Measurements from ENCODE around the gene ING3. TPM values are rescaled to one million over a fixed set of nuclear protein-coding genes. Genes with fewer than 3 reads are reported as not detected.

ING3 gene
- polyA plus RNA-seq, 3 donors, result 22.3 to 26.9 (median 25.9) TPM

- Mint-ChIP-seq H3K36me3 (peaks cover 2 to 7% of the 10 kb centered on the region in 2 donors), H3K27me3 (ENCODE audit: low read depth in 3 of 3) (peaks cover 1 to 7% (median 3%) of the 10 kb centered on the region in 3 donors), H3K27ac (peak overlapping the region in 5 of 7 donors; percentile 12 to 82 (median 56)), H3K9me3 (peaks cover 0 to 4% (median 0%) of the 10 kb centered on the region in 7 donors), H3K4me3 (no peak overlapping the region), H3K4me1 (peaks cover 71% of the 10 kb centered on the region)
- H3K4me1 ChIP-seq (ENCODE audit: control insufficient read depth in 1 of 2, insufficient read depth in 2 of 2, low read length in 2 of 2), result peaks cover 61 to 73% of the 10 kb centered on the region in 2 donors
- no peak for TF ChIP-seq CTCF (IDR thresholded peaks at IDR 0.05)
- H3K27ac ChIP-seq (ENCODE audit: low read depth in 1 of 2, low read length in 2 of 2), result peak overlapping the region in 1 of 2 donors; percentile 55
- peak overlapping the region in 1 of 3 experiments; percentile 14 for H3K4me3 ChIP-seq (replicated peaks in 1 of 3; ENCODE audit: low read depth in 2 of 3, low read length in 3 of 3)
- no peaks in the 10 kb centered on the region for H3K36me3 ChIP-seq (replicated peaks in 1 of 2; ENCODE audit: control insufficient read depth in 1 of 2, insufficient read depth in 2 of 2, low read length in 2 of 2)
- H3K9ac ChIP-seq (ENCODE audit: insufficient read depth, low read length, poor library complexity, severe bottlenecking), result no peak overlapping the region
- DNase-seq, result peak in 2 of 3 donors; percentile 20 to 27
- H3K9me3 ChIP-seq (replicated peaks in 1 of 2; ENCODE audit: control insufficient read depth in 1 of 2, insufficient read depth in 1 of 2, low read length in 2 of 2), result no peaks in the 10 kb centered on the region
- H3K27me3 ChIP-seq (ENCODE audit: control insufficient read depth in 2 of 2, insufficient read depth in 2 of 2, low read length in 2 of 2), result peaks cover 0 to 2% of the 10 kb centered on the region in 2 donors
- peak overlapping the region; percentile 54 for H3K4me2 ChIP-seq (replicated peaks; ENCODE audit: extremely low read depth, low read length, poor library complexity, severe bottlenecking)
- no CpG with 5 or more reads among the region's 2 CpGs for WGBS (ENCODE audit: insufficient coverage)
- no peaks in the 10 kb centered on the region for H3K79me2 ChIP-seq (ENCODE audit: insufficient read depth, low read length)
- no peaks in the 10 kb centered on the region for H4K20me1 ChIP-seq (ENCODE audit: insufficient read depth, low read length)
- intact Hi-C loops (cut with micrococcal nuclease), result no loop called here
- no peak overlapping the region for H2AFZ ChIP-seq (ENCODE audit: insufficient read depth, low read depth, low read length, poor library complexity, severe bottlenecking)
Measured at GRCh38 chr7:120998996-120999565, 48.5 kb downstream of the ING3 start.

- Histone ChIP-seq H3K27me3 (ENCODE audit: control insufficient read depth in 2 of 2, insufficient read depth in 2 of 2, low read length in 2 of 2) (peaks cover 0 to 2% of the 10 kb centered on the region in 2 donors), H3K9me3 (replicated peaks in 1 of 2; ENCODE audit: control insufficient read depth in 1 of 2, insufficient read depth in 1 of 2, low read length in 2 of 2) (no peaks in the 10 kb centered on the region), H3K79me2 (ENCODE audit: insufficient read depth, low read length) (no peaks in the 10 kb centered on the region), H3K27ac (ENCODE audit: low read depth in 1 of 2, low read length in 2 of 2) (no peak overlapping the region), H3K4me1 (ENCODE audit: control insufficient read depth in 1 of 2, insufficient read depth in 2 of 2, low read length in 2 of 2) (peaks cover 50 to 61% of the 10 kb centered on the region in 2 donors), H3K4me3 (replicated peaks in 1 of 3; ENCODE audit: low read depth in 2 of 3, low read length in 3 of 3) (no peak overlapping the region), H2AFZ (ENCODE audit: insufficient read depth, low read depth, low read length, poor library complexity, severe bottlenecking) (no peak overlapping the region), H3K9ac (ENCODE audit: insufficient read depth, low read length, poor library complexity, severe bottlenecking) (no peak overlapping the region), H4K20me1 (ENCODE audit: insufficient read depth, low read length) (no peaks in the 10 kb centered on the region), H3K36me3 (replicated peaks in 1 of 2; ENCODE audit: control insufficient read depth in 1 of 2, insufficient read depth in 2 of 2, low read length in 2 of 2) (no peaks in the 10 kb centered on the region), H3K4me2 (replicated peaks; ENCODE audit: extremely low read depth, low read length, poor library complexity, severe bottlenecking) (peak overlapping the region; percentile 13)
- Mint-ChIP-seq H3K4me1 (peaks cover 59% of the 10 kb centered on the region), H3K4me3 (peak overlapping the region in 1 of 2 donors; percentile 2), H3K36me3 (peaks cover 4 to 7% of the 10 kb centered on the region in 2 donors), H3K9me3 (peaks cover 0 to 4% (median 0%) of the 10 kb centered on the region in 7 donors), H3K27ac (peak overlapping the region in 2 of 7 donors; percentile 63 to 68), H3K27me3 (ENCODE audit: low read depth in 3 of 3) (peaks cover 1 to 10% (median 4%) of the 10 kb centered on the region in 3 donors)
- WGBS (ENCODE audit: insufficient coverage), result no CpG with 5 or more reads among the region's 9 CpGs
- peak in 2 of 3 donors; percentile 17 to 22 for DNase-seq
- no peak for TF ChIP-seq CTCF (IDR thresholded peaks at IDR 0.05)
- intact Hi-C loops (cut with micrococcal nuclease), result no loop called here
Measured at GRCh38 chr7:121000081-121000983, 49.8 kb downstream of the ING3 start.
